ENCODE results near the gene AQP10. TPM values are rescaled to one million over a fixed set of nuclear protein-coding genes. Genes with fewer than 3 reads are reported as not detected.

The AQP10 gene
- total and polyA plus RNA-seq, 10 of the 15 experiments (the other 5 are each of a cell fraction or from before 2014, with no cell fraction given): not detected

DNA sequence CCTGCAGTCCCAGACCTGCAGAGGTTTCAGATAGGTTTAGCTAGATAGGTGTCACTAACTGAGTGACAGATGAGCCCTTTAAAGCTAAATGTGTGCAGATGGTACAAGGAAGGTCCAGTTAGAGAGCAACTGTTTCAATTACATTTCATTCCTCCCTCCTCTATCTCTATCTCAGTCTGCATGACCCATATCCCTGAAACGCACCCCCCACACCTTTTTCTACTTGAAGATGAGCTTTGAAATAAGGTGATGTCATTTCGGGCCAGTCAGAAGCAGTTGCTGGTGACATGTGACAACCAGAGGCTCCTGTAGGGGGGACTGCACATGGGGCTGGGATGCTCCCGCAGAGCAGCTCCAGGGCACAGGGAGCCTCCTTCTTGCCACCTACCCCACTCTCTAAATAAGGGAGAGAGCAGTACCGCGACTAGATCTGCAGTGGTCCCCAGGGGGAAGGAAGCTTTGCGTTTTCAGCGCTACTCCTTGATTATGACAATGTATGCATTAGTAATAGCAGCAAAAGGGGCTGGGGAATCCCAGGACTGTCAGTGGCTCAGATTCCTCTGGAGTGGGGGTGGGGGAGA is 8.7 kb downstream of the AQP10 start (continued):
- TF ChIP-seq, protein P1, sequence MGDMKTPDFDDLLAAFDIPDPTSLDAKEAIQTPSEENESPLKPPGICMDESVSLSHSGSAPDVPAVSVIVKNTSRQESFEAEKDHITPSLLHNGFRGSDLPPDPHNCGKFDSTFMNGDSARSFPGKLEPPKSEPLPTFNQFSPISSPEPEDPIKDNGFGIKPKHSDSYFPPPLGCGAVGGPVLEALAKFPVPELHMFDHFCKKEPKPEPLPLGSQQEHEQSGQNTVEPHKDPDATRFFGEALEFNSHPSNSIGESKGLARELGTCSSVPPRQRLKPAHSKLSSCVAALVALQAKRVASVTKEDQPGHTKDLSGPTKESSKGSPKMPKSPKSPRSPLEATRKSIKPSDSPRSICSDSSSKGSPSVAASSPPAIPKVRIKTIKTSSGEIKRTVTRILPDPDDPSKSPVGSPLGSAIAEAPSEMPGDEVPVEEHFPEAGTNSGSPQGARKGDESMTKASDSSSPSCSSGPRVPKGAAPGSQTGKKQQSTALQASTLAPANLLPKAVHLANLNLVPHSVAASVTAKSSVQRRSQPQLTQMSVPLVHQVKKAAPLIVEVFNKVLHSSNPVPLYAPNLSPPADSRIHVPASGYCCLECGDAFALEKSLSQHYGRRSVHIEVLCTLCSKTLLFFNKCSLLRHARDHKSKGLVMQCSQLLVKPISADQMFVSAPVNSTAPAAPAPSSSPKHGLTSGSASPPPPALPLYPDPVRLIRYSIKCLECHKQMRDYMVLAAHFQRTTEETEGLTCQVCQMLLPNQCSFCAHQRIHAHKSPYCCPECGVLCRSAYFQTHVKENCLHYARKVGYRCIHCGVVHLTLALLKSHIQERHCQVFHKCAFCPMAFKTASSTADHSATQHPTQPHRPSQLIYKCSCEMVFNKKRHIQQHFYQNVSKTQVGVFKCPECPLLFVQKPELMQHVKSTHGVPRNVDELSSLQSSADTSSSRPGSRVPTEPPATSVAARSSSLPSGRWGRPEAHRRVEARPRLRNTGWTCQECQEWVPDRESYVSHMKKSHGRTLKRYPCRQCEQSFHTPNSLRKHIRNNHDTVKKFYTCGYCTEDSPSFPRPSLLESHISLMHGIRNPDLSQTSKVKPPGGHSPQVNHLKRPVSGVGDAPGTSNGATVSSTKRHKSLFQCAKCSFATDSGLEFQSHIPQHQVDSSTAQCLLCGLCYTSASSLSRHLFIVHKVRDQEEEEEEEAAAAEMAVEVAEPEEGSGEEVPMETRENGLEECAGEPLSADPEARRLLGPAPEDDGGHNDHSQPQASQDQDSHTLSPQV (IDR thresholded peaks at IDR 0.05): no peak
- TF ChIP-seq NR2C2 (IDR thresholded peaks at IDR 0.05; ENCODE audit: borderline replicate concordance, control insufficient read depth, insufficient read length, low read depth) (no peak), CHD2 (IDR thresholded peaks at IDR 0.05; ENCODE audit: borderline replicate concordance, low read depth, low read length) (no peak), IRF4 (IDR thresholded peaks at IDR 0.05; ENCODE audit: low read depth, low read length) (no peak), SIX5 (IDR thresholded peaks at IDR 0.05; ENCODE audit: low read depth, low read length, severe bottlenecking) (no peak)
- TF ChIP-seq, protein P2, sequence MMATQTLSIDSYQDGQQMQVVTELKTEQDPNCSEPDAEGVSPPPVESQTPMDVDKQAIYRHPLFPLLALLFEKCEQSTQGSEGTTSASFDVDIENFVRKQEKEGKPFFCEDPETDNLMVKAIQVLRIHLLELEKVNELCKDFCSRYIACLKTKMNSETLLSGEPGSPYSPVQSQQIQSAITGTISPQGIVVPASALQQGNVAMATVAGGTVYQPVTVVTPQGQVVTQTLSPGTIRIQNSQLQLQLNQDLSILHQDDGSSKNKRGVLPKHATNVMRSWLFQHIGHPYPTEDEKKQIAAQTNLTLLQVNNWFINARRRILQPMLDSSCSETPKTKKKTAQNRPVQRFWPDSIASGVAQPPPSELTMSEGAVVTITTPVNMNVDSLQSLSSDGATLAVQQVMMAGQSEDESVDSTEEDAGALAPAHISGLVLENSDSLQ (IDR thresholded peaks at IDR 0.05): peak; percentile 46; the same call in 1 of the 2 replicates

DNA sequence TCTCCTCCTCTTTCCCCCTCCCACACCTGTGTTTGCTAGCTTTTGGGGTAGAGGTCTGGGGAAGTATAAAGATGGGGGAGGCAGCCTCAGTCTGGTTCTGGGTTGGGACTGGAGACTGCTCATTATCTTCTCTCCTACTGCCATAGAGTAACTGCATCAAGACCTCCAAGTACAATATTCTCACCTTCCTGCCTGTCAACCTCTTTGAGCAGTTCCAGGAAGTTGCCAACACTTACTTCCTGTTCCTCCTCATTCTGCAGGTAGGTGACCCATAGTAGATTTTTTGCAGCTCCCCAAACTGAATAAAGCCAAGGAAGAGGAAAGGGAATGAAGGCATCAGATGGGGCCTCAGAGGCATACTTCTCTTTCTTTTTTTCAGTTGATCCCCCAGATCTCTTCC is 9.8 kb downstream of the AQP10 start:
- Histone ChIP-seq H3K79me2 (ENCODE audit: control insufficient read depth, insufficient read depth, low read length) (peaks cover 4% of the 10 kb centered on the region), H3K4me3 (no peak overlapping the region), H2AFZ (ENCODE audit: control insufficient read depth, low read depth, low read length) (no peak overlapping the region), H3K9ac (ENCODE audit: control insufficient read depth, insufficient read depth, low read length) (no peak overlapping the region), H3K9me3 (replicated peaks; ENCODE audit: control insufficient read depth, insufficient read depth, low read length) (no peaks in the 10 kb centered on the region), H3K4me2 (ENCODE audit: control insufficient read depth, insufficient read depth) (no peak overlapping the region), H4K20me1 (ENCODE audit: control insufficient read depth, insufficient read depth) (no peaks in the 10 kb centered on the region), H3K27ac (ENCODE audit: control insufficient read depth, insufficient read depth) (no peak overlapping the region), H3K27me3 (replicated peaks in 1 of 2; ENCODE audit: control insufficient read depth in 2 of 2, insufficient read depth in 2 of 2, low read length in 1 of 2) (no peaks in the 10 kb centered on the region), H3K36me3 (ENCODE audit: control insufficient read depth in 2 of 2, insufficient read depth in 2 of 2, low read length in 1 of 2) (peaks cover 0 to 7% of the 10 kb centered on the region in 2 experiments; a peak in 2 of 4 replicates), H3K4me1 (ENCODE audit: control insufficient read depth, insufficient read depth, low read length) (peaks cover 23% of the 10 kb centered on the region)
- in situ Hi-C loops (cut with MboI) (loop anchor here (10.0 kb wide), 1 partner anchor 146 kb away; no protein-coding TSS in a partner anchor), intact Hi-C loops (cut with micrococcal nuclease; ENCODE audit: unreplicated experiment) (no loop called here)
- CTCF ChIA-PET: interaction anchor here (1.1 to 1.7 kb wide), 4 partner anchors 13 to 216 kb away, joined by 3 to 5 read pairs (median 4); no protein-coding TSS in a partner anchor
- RAD21 ChIA-PET (ENCODE audit: unreplicated experiment): no interaction called here
- SMC1A ChIA-PET (ENCODE audit: uncharacterized antibody, unreplicated experiment): interaction anchor here (1.5 kb wide), 1 partner anchor 52 kb away, joined by 3 read pairs; no protein-coding TSS in a partner anchor
- ATAC-seq (no peak), FAIRE-seq (no peak), DNase-seq (ENCODE audit: low read depth, low spot score) (no peak)
- BruUV-seq (replicated peaks): no TSS peak
- POLR2A ChIA-PET: no interaction called here
- TF ChIP-seq SMC3 (IDR thresholded peaks at IDR 0.05; ENCODE audit: borderline replicate concordance, low read length) (no peak), NR2F1 (conservative IDR thresholded peaks at IDR 0.05) (no peak), FOS (IDR thresholded peaks at IDR 0.05; ENCODE audit: borderline replicate concordance, extremely low read depth, insufficient read length) (no peak), ASH2L (IDR thresholded peaks at IDR 0.05; ENCODE audit: borderline replicate concordance, low read depth) (no peak), MEF2B (IDR thresholded peaks at IDR 0.05; ENCODE audit: partially characterized antibody, poor library complexity, severe bottlenecking) (no peak), EGR1 (IDR thresholded peaks at IDR 0.05; ENCODE audit: borderline replicate concordance in 1 of 2, low read depth in 2 of 2, low read length in 2 of 2) (no peak), TCF12 (IDR thresholded peaks at IDR 0.05; ENCODE audit: low read depth, low read length) (no peak), ZNF622 (IDR thresholded peaks at IDR 0.05) (no peak), NFYB (IDR thresholded peaks at IDR 0.05; ENCODE audit: insufficient read depth, low read depth, low read length) (no peak), NR2C1 (IDR thresholded peaks at IDR 0.05) (no peak)
- TF ChIP-seq, protein P3, sequence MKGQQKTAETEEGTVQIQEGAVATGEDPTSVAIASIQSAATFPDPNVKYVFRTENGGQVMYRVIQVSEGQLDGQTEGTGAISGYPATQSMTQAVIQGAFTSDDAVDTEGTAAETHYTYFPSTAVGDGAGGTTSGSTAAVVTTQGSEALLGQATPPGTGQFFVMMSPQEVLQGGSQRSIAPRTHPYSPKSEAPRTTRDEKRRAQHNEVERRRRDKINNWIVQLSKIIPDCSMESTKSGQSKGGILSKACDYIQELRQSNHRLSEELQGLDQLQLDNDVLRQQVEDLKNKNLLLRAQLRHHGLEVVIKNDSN (IDR thresholded peaks at IDR 0.05; ENCODE audit: borderline replicate concordance, extremely low read length, insufficient read depth, low read depth, low read length): no peak

Measured in GM12878 (cell line).